H1 (cell line): Measurements from ENCODE around the gene TACC2. TPM values are rescaled to one million over a fixed set of nuclear protein-coding genes. Genes with fewer than 3 reads are reported as not detected.

Experiments used
- E2F6 ChIP-seq: IDR thresholded peaks from 2 replicates; pipeline ENCODE4 v1.6.1; 2012; ENCODE audit warnings: inconsistent platforms
- MAFK ChIP-seq: IDR thresholded peaks from 2 replicates; pipeline ENCODE4 v1.6.1; 2012; ENCODE audit warnings: low read depth, mild to moderate bottlenecking, improper control_type of control experiment, low read length
- polyA plus RNA-seq, 7 experiments: library from polyadenylated mRNA; depleted of rRNA in 3 of 7; stranded (reverse) in 5 of 7; unstranded in 2 of 7; fragments of >200 nt in 5 of 7; fragments of 200-250 nt in 2 of 7; gene quantifications; 1 replicate in 5 of 7; 2 replicates in 1 of 7; 4 replicates in 1 of 7; pipeline versions ENCODE4 v1.2.1 to v1.2.3, GENCODE V29; 2011 to 2013; ENCODE audit warnings: missing spikeins in 2 of 7, mixed read lengths in 2 of 7
- total RNA-seq: library from RNA; stranded (reverse); fragmentation: NEBNext Ultra II Directional; extraction: Animal tissue kit (Norgen Biotek cat#: 25700); gene quantifications from 2 replicates; pipeline ENCODE4 v1.2.1, GENCODE V29; 2021

The TACC2 gene
- total and polyA plus RNA-seq, 2 of the 8 experiments (the other 6 are each of a cell fraction or from before 2014, with no cell fraction given) = 21.2 to 46.6 TPM

- TF ChIP-seq E2F6 (no peak), MAFK (no peak)
Measured at GRCh38 chr10:122254831-122255230, 265.9 kb downstream of the TACC2 start (continued).
